ENCODE measurements around the gene FXYD3. TPM values are rescaled to one million over a fixed set of nuclear protein-coding genes. Genes with fewer than 3 reads are reported as not detected.

FXYD3 gene
- total and polyA plus RNA-seq, 2 experiments from 2014 or later, result 0.35 TPM; not detected in 1

- Histone ChIP-seq H3K4me3 (no peak overlapping the region), H3K9me3 (ENCODE audit: low read depth) (no peaks in the 10 kb centered on the region), H3K4me1 (ENCODE audit: low read depth) (no peaks in the 10 kb centered on the region), H3K27ac (no peak overlapping the region), H3K36me3 (no peaks in the 10 kb centered on the region), H3K27me3 (no peaks in the 10 kb centered on the region)
- no peak for DNase-seq (ENCODE audit: low read depth in 1 of 2, low spot score in 1 of 2)
- no peak for TF ChIP-seq CTCF (IDR thresholded peaks at IDR 0.05; ENCODE audit: low read depth, low read length)
Observed at GRCh38 chr19:35105047-35105410, 10.6 kb upstream of the FXYD3 start.

DNA sequence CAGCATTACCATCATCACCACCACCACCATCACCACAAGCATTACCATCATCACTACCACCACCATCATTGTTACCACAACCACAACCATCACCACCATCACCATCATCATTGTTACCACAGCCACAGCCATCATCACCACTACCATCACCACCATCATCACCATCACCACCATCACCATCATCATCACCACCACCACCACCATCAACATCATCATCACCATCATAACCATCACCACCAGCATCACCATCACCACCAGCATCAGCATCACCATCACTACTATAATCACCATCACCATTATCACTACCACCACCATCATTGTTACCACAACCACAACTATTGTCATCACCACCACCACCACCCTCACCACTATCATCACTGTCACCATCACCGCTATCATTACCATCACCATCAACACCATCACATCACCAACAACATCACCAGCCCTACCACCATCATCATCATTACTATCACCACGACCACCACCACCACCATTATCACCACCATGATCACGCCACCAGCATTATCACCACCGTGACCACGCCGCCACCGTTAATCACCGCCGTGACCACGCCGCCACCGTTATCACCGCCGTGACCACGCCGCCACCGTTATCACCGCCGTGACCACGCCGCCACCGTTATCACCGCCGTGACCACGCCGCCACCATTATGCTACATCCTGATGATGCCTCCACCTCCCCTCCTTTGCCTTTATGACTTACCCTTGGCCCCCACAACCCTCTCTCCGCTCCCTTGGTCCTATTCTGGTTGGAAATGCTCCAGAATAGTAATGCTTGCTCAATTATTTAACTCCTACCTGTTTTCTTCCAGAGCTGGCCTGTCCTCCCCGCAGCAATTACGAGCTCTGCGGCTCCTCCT is 10.0 kb upstream of the FXYD3 start:
- DNase-seq (ENCODE audit: low read depth in 1 of 2, low spot score in 1 of 2), result no peak
- H3K4me1 ChIP-seq (ENCODE audit: low read depth), result no peaks in the 10 kb centered on the region
- no peaks in the 10 kb centered on the region for H3K27me3 ChIP-seq
- TF ChIP-seq CTCF (IDR thresholded peaks at IDR 0.05; ENCODE audit: low read depth, low read length), result no peak
- H3K36me3 ChIP-seq, result no peaks in the 10 kb centered on the region
- H3K27ac ChIP-seq, result no peak overlapping the region
- no peak overlapping the region for H3K4me3 ChIP-seq
- no peaks in the 10 kb centered on the region for H3K9me3 ChIP-seq (ENCODE audit: low read depth)

DNA sequence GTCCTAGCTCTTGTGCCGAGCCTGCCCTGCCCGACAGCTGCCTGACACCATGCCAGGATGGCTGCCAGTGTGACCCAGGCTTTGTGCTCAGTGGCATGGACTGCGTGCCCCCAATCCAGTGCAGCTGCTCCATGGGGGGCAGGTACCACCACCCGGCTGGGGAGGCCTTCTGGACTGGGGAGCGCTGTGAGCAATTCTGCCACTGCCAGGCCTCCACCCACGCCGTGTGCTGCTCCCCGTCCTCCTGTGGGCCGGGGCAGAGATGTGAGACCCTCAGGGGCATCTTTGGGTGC is 9.4 kb upstream of the FXYD3 start:
- Histone ChIP-seq H3K27me3 (no peaks in the 10 kb centered on the region), H3K27ac (no peak overlapping the region), H3K9me3 (ENCODE audit: low read depth) (no peaks in the 10 kb centered on the region), H3K36me3 (no peaks in the 10 kb centered on the region), H3K4me3 (no peak overlapping the region), H3K4me1 (ENCODE audit: low read depth) (no peaks in the 10 kb centered on the region)
- TF ChIP-seq CTCF (IDR thresholded peaks at IDR 0.05; ENCODE audit: low read depth, low read length), result no peak
- no peak for DNase-seq (ENCODE audit: low read depth in 1 of 2, low spot score in 1 of 2)

GRCh38 chr19:35106898-35107541 is 8.6 kb upstream of the FXYD3 start:
- no peak overlapping the region for H3K4me3 ChIP-seq
- H3K4me1 ChIP-seq (ENCODE audit: low read depth), result no peaks in the 10 kb centered on the region
- H3K9me3 ChIP-seq (ENCODE audit: low read depth), result no peaks in the 10 kb centered on the region
- TF ChIP-seq CTCF (IDR thresholded peaks at IDR 0.05; ENCODE audit: low read depth, low read length), result no peak
- H3K27ac ChIP-seq, result no peak overlapping the region
- no peaks in the 10 kb centered on the region for H3K36me3 ChIP-seq
- no peak for DNase-seq (ENCODE audit: low read depth in 1 of 2, low spot score in 1 of 2)
- H3K27me3 ChIP-seq, result no peaks in the 10 kb centered on the region

DNA sequence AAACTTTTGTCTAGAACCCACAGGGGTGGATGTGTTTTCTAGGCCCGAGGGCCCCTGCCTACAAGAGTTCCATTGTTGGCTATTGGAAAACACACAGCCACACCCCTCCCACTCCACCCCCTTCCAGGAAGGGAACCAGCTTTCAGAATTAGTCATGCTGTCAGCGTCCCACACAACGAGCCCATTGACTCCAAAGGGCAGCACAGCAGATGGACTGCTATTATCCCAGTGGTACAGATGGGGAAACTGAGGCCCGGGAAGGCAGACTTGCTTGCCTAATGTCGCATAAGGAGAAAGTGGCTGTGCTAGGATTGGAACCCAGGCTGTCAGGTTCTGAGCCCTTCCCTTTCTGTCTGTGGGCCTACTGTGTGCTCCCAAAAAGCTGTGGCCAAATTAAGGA is 8.1 kb upstream of the FXYD3 start:
- DNase-seq (ENCODE audit: low read depth in 1 of 2, low spot score in 1 of 2), result peak in 1 of 2 donors; percentile 79
- Histone ChIP-seq H3K4me1 (ENCODE audit: low read depth) (no peaks in the 10 kb centered on the region), H3K27me3 (no peaks in the 10 kb centered on the region), H3K36me3 (no peaks in the 10 kb centered on the region), H3K27ac (no peak overlapping the region), H3K4me3 (no peak overlapping the region), H3K9me3 (ENCODE audit: low read depth) (no peaks in the 10 kb centered on the region)
- no peak for TF ChIP-seq CTCF (IDR thresholded peaks at IDR 0.05; ENCODE audit: low read depth, low read length)

Measured in cardiac muscle cell (in vitro differentiated cells and primary cell).